SK-N-SH (cell line): ENCODE results near the gene AHDC1. TPM values are rescaled to one million over a fixed set of nuclear protein-coding genes. Genes with fewer than 3 reads are reported as not detected.

ENCODE experiments used
- CTCF ChIA-PET: fragments of 300-600, 350-600 bp; formaldehyde crosslinking; extraction: SDS; loops from one replicate; lab custom pipeline; 2021; lab: Yijun Ruan, JAX
- POLR2A ChIA-PET: fragments of 350-600 bp; sonication (Branson Sonifier 250); formaldehyde crosslinking; extraction: SDS; loops from one replicate; lab custom pipeline; 2020; ENCODE audit warnings: antibody characterized with exemption, inconsistent platforms; lab: Yijun Ruan, JAX
- DNase-seq: peaks from one replicate; pipeline ENCODE4 v3.0.0; 2012
- H2AFZ ChIP-seq: fragments of 200-600 bp; sonication (generic); 2 replicates; pipeline ENCODE4 v1.8.1; 2016; ENCODE audit warnings: antibody characterized with exemption, mild to moderate bottlenecking, low read depth
- H3F3A ChIP-seq: fragments of 200-600 bp; sonication (generic); replicated peaks from 2 replicates; pipeline ENCODE3; 2016; ENCODE audit warnings: antibody characterized with exemption, mild to moderate bottlenecking; ENCODE audit not compliant: insufficient read depth
- H3K27ac ChIP-seq, 2 experiments: fragments of 200-500 bp in 1 of 2; fragments of 200-600 bp in 1 of 2; sonication (Bioruptor generic) in 1 of 2; sonication (generic), shearing (Covaris generic) in 1 of 2; 2 replicates each; pipeline versions ENCODE4 v1.5.1 to v1.6.1; 2014 to 2016; ENCODE audit warnings: low read depth in 2 of 2, inconsistent platforms in 1 of 2, low read length in 1 of 2, mild to moderate bottlenecking in 1 of 2, mixed read lengths in 1 of 2
- H3K27me3 ChIP-seq: fragments of 200-600 bp; sonication (generic), shearing (Covaris generic); 2 replicates; pipeline ENCODE4 v1.6.1; 2016; ENCODE audit warnings: mixed run types; ENCODE audit not compliant: insufficient read depth
- H3K36me3 ChIP-seq, 2 experiments: fragments of 200-500 bp in 1 of 2; fragments of 200-600 bp in 1 of 2; sonication (Bioruptor generic) in 1 of 2; sonication (generic) in 1 of 2; replicated peaks in 1 of 2; 2 replicates each; pipeline versions ENCODE3 to v1.5.1; 2014 to 2016; ENCODE audit warnings: low read length in 1 of 2, mild to moderate bottlenecking in 1 of 2; ENCODE audit not compliant: insufficient read depth in 2 of 2, control insufficient read depth in 1 of 2
- H3K4me1 ChIP-seq, 2 experiments: fragments of 200-500 bp in 1 of 2; fragments of 200-600 bp in 1 of 2; sonication (Bioruptor generic) in 1 of 2; sonication (generic), shearing (Covaris generic) in 1 of 2; 2 replicates each; pipeline versions ENCODE4 v1.5.1 to v1.6.1; 2014 to 2016; ENCODE audit warnings: low read depth in 1 of 2, low read length in 1 of 2, mixed run types in 1 of 2; ENCODE audit not compliant: insufficient read depth in 2 of 2, control insufficient read depth in 1 of 2
- H3K4me2 ChIP-seq: fragments of 200-600 bp; sonication (generic), shearing (Covaris generic); 2 replicates; pipeline ENCODE4 v1.6.1; 2017; ENCODE audit warnings: mixed run types
- H3K4me3 ChIP-seq, 2 experiments: fragments of 200-500 bp in 1 of 2; fragments of 200-600 bp in 1 of 2; sonication (Bioruptor generic) in 1 of 2; sonication (generic), shearing (Covaris generic) in 1 of 2; 2 replicates each; pipeline versions ENCODE4 v1.5.1 to v1.8.1; 2014 to 2016; ENCODE audit warnings: low read depth in 2 of 2, inconsistent platforms in 1 of 2, low read length in 1 of 2, mild to moderate bottlenecking in 1 of 2, mixed read lengths in 1 of 2, moderate library complexity in 1 of 2
- H3K79me2 ChIP-seq: fragments of 200-600 bp; sonication (generic); 2 replicates; pipeline ENCODE4 v1.8.1; 2017; ENCODE audit warnings: mild to moderate bottlenecking; ENCODE audit not compliant: insufficient read depth
- H3K9ac ChIP-seq: fragments of 200-600 bp; sonication (generic); 2 replicates; pipeline ENCODE4 v1.6.1; 2017; ENCODE audit warnings: mixed run types
- H3K9me2 ChIP-seq: fragments of 200-600 bp; sonication (generic); 2 replicates; pipeline ENCODE4 v1.6.1; 2017; ENCODE audit warnings: mixed run types
- H3K9me3 ChIP-seq: fragments of 200-600 bp; sonication (generic); 2 replicates; pipeline ENCODE4 v1.6.1; 2017; ENCODE audit warnings: mixed run types, mild to moderate bottlenecking, moderate library complexity
- H4K20me1 ChIP-seq: fragments of 200-600 bp; sonication (generic); 2 replicates; pipeline ENCODE4 v1.6.1; 2017; ENCODE audit warnings: mild to moderate bottlenecking, mixed run types; ENCODE audit not compliant: insufficient read depth
- CHD2 ChIP-seq: fragments of 150-350 bp; IDR thresholded peaks from 2 replicates; pipeline ENCODE4 v1.6.1; 2018; ENCODE audit warnings: low read length; ENCODE audit not compliant: partially characterized antibody
- CTCF ChIP-seq: fragments of 200-600 bp; sonication (generic); IDR thresholded peaks from 2 replicates; pipeline ENCODE4 v1.6.1; 2017; ENCODE audit warnings: antibody characterized with exemption, mild to moderate bottlenecking, moderate library complexity
- ELF1 ChIP-seq: IDR thresholded peaks from 2 replicates; pipeline ENCODE4 v1.4.0; 2012
- EP300 ChIP-seq, 2 experiments: IDR thresholded peaks; 2 replicates each; pipeline versions ENCODE4 v1.4.0 to v1.6.1; 2012; ENCODE audit warnings: borderline replicate concordance in 1 of 2, low read depth in 1 of 2, low read length in 1 of 2
- FOXJ3 ChIP-seq: sonication (generic); formaldehyde crosslinking; IDR thresholded peaks from 2 replicates; pipeline ENCODE4 v1.5.1; 2020; ENCODE audit warnings: mild to moderate bottlenecking, missing genetic modification reagents
- FOXM1 ChIP-seq: IDR thresholded peaks from 2 replicates; pipeline ENCODE4 v1.4.0; 2012; ENCODE audit warnings: low read depth, mild to moderate bottlenecking
- GATA2 ChIP-seq: sonication (generic); formaldehyde crosslinking; IDR thresholded peaks from 2 replicates; pipeline ENCODE4 v1.5.0; 2020; ENCODE audit warnings: mild to moderate bottlenecking, missing genetic modification reagents
- JUND ChIP-seq: IDR thresholded peaks from 2 replicates; pipeline ENCODE4 v1.4.0; 2012
- MXI1 ChIP-seq: IDR thresholded peaks from 2 replicates; pipeline ENCODE4 v1.6.1; 2012; ENCODE audit warnings: mild to moderate bottlenecking, low read depth, low read length, improper control_type of control experiment
- NRF1 ChIP-seq: IDR thresholded peaks from 2 replicates; pipeline ENCODE4 v1.6.1; 2012; ENCODE audit warnings: low read depth, mild to moderate bottlenecking, low read length
- PBX3 ChIP-seq: IDR thresholded peaks from 2 replicates; pipeline ENCODE4; 2012
- POLR2AphosphoS5 ChIP-seq: IDR thresholded peaks from 2 replicates; pipeline ENCODE4 v1.6.1; 2012; ENCODE audit warnings: low read depth, low read length
- RCOR1 ChIP-seq: fragments of 150-350 bp; IDR thresholded peaks from 2 replicates; pipeline ENCODE4 v1.6.1; 2017; ENCODE audit warnings: antibody characterized with exemption, low read length
- RFX5 ChIP-seq: IDR thresholded peaks from 2 replicates; pipeline ENCODE4 v1.6.1; 2012; ENCODE audit warnings: mild to moderate bottlenecking, improper control_type of control experiment, low read length
- TCF12 ChIP-seq: IDR thresholded peaks from 2 replicates; pipeline ENCODE4 v1.4.0; 2012
- USF1 ChIP-seq: IDR thresholded peaks from 2 replicates; pipeline ENCODE4 v1.4.0; 2012; ENCODE audit warnings: low read depth, borderline replicate concordance
- YY1 ChIP-seq: IDR thresholded peaks from 2 replicates; pipeline ENCODE4 v1.4.0; 2012; ENCODE audit warnings: low read depth, mild to moderate bottlenecking
- ZBTB33 ChIP-seq: IDR thresholded peaks from 2 replicates; pipeline ENCODE4 v1.4.0; 2012; ENCODE audit warnings: low read depth, borderline replicate concordance
- WGBS: methylation state at CpG from one replicate; pipeline ENCODE4 v1.1.6; 2017; ENCODE audit warnings: low lambda C conversion rate; 5-methylcytosine and 5-hydroxymethylcytosine counted together
- polyA plus RNA-seq, 3 experiments: library from polyadenylated mRNA; depleted of rRNA; stranded (reverse); fragments of >200 nt; gene quantifications; 2 replicates each; pipeline ENCODE4 v1.2.3, GENCODE V29; 2012

The AHDC1 gene
- polyA plus RNA-seq, 1 of the 3 experiments (the other 2 are of a cell fraction), result 8.5 TPM

GRCh38 chr1:27545271-27545670, 58.7 kb downstream of the AHDC1 start:
- Histone ChIP-seq H3K4me2 (no peak overlapping the region), H3K9ac (no peak overlapping the region), H3K9me3 (no peaks in the 10 kb centered on the region), H4K20me1 (no peaks in the 10 kb centered on the region), H3K9me2 (no peaks in the 10 kb centered on the region), H3F3A (peaks cover 25% of the 10 kb centered on the region), H3K79me2 (peaks cover 33% of the 10 kb centered on the region; the same call in 1 of the 2 replicates), H3K36me3 (peaks cover 0 to 42% of the 10 kb centered on the region in 2 experiments), H2AFZ (no peak overlapping the region), H3K4me1 (peaks cover 16 to 35% of the 10 kb centered on the region in 2 experiments; a peak in 3 of 4 replicates), H3K27me3 (no peaks in the 10 kb centered on the region), H3K4me3 (no peak overlapping the region), H3K27ac (no peak overlapping the region; a peak in 1 of 4 replicates)
- TF ChIP-seq EP300 (IDR thresholded peaks at IDR 0.05; ENCODE audit: borderline replicate concordance in 1 of 2, low read depth in 1 of 2, low read length in 1 of 2) (no peak), NRF1 (no peak), FOXM1 (no peak), PBX3 (no peak), CHD2 (no peak), CTCF (no peak), GATA2 (no peak), YY1 (no peak), ELF1 (no peak), TCF12 (no peak)
- POLR2A ChIA-PET, result no interaction called here
- CTCF ChIA-PET, result interaction anchor here (0.7 to 14.9 kb wide), 3 partner anchors 10 to 61 kb away, joined by 3 to 176 read pairs (median 9); no protein-coding TSS in a partner anchor
- WGBS, result 82% methylated on average over 4 of the region's 5 CpGs
- DNase-seq, result no peak

GRCh38 chr1:27544834-27545233, 59.1 kb downstream of the AHDC1 start:
- H4K20me1 ChIP-seq, result no peaks in the 10 kb centered on the region
- POLR2A ChIA-PET, result no interaction called here
- no peak overlapping the region for H3K9ac ChIP-seq

More at GRCh38 chr1:27544834-27545233, 59.1 kb downstream of the AHDC1 start:
- Histone ChIP-seq H3K27ac (peak overlapping the region in 1 of 2 experiments; percentile 16; a peak in 1 of 4 replicates), H3K27me3 (no peaks in the 10 kb centered on the region), H3K4me3 (no peak overlapping the region), H3K9me2 (no peaks in the 10 kb centered on the region), H3K4me2 (no peak overlapping the region), H3K36me3 (peaks cover 0 to 38% of the 10 kb centered on the region in 2 experiments), H3K79me2 (peaks cover 33% of the 10 kb centered on the region; the same call in 1 of the 2 replicates), H3F3A (peaks cover 29% of the 10 kb centered on the region), H3K4me1 (peaks cover 20 to 39% of the 10 kb centered on the region in 2 experiments; a peak in 3 of 4 replicates), H3K9me3 (no peaks in the 10 kb centered on the region), H2AFZ (no peak overlapping the region)
- 87% methylated on average over 7 of the region's 7 CpGs for WGBS
- no peak for DNase-seq
- CTCF ChIA-PET, result interaction anchor here (2.6 to 14.9 kb wide), 2 partner anchors 11 to 61 kb away, joined by 9 to 176 read pairs; no protein-coding TSS in a partner anchor
- TF ChIP-seq ZBTB33 (no peak), TCF12 (no peak), MXI1 (no peak), FOXJ3 (CRISPR knock-in tag) (no peak), RFX5 (no peak), POLR2AphosphoS5 (no peak), JUND (no peak), YY1 (no peak), USF1 (no peak), RCOR1 (no peak)
